Measurements from ENCODE around the gene CHPF2.

- TF ChIP-seq, protein P1, sequence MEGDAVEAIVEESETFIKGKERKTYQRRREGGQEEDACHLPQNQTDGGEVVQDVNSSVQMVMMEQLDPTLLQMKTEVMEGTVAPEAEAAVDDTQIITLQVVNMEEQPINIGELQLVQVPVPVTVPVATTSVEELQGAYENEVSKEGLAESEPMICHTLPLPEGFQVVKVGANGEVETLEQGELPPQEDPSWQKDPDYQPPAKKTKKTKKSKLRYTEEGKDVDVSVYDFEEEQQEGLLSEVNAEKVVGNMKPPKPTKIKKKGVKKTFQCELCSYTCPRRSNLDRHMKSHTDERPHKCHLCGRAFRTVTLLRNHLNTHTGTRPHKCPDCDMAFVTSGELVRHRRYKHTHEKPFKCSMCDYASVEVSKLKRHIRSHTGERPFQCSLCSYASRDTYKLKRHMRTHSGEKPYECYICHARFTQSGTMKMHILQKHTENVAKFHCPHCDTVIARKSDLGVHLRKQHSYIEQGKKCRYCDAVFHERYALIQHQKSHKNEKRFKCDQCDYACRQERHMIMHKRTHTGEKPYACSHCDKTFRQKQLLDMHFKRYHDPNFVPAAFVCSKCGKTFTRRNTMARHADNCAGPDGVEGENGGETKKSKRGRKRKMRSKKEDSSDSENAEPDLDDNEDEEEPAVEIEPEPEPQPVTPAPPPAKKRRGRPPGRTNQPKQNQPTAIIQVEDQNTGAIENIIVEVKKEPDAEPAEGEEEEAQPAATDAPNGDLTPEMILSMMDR (IDR thresholded peaks at IDR 0.05; ENCODE audit: insufficient read depth, low read depth, low read length) = no peak
- TF ChIP-seq EZH2 (IDR thresholded peaks at IDR 0.05; ENCODE audit: insufficient read depth, low read length) = no peak
Measured at GRCh38 chr7:151237244-151238189, 5.2 kb downstream of the CHPF2 start.
